IMR-90 (cell line): ENCODE measurements around the gene CCL19. TPM values are rescaled to one million over a fixed set of nuclear protein-coding genes. Genes with fewer than 3 reads are reported as not detected.

Experiments
- ATAC-seq: fragments of 200-7000 bp; cut with Tn5 transposase; 2 replicates; pipeline ENCODE4 v1.9.1; 2020; ENCODE audit warnings: low read depth, mild to moderate bottlenecking, moderate library complexity
- BruUV-seq: library from RNA; stranded (reverse); fragments of 400-500 nt; replicated peaks from 2 replicates; lab custom pipeline; 2021; lab: Mats Ljungman, UMichigan
- CTCF ChIA-PET: fragments of 300-600 bp; formaldehyde crosslinking; extraction: SDS; loops from one replicate; lab custom pipeline; 2021; ENCODE audit warnings: antibody characterized with exemption; lab: Yijun Ruan, JAX
- POLR2A ChIA-PET: fragments of 300-600 bp; sonication (Branson Sonifier 250); formaldehyde crosslinking; loops from one replicate; lab custom pipeline; 2022; ENCODE audit warnings: antibody characterized with exemption; ENCODE audit not compliant: unreplicated experiment; lab: Charles Lee
- DNase-seq: peaks from one replicate; pipeline ENCODE4 v3.0.0; 2013
- H2AFZ ChIP-seq: replicated peaks from 2 replicates; pipeline ENCODE3; 2013; ENCODE audit warnings: low read length, mild to moderate bottlenecking; ENCODE audit not compliant: poor library complexity
- H2AK5ac ChIP-seq: 2 replicates; pipeline ENCODE4 v1.6.1; 2013; ENCODE audit warnings: low read depth, low read length, inconsistent platforms
- H2AK9ac ChIP-seq: replicated peaks from 2 replicates; pipeline ENCODE3; 2013; ENCODE audit warnings: mild to moderate bottlenecking, low read depth, low read length, moderate library complexity; ENCODE audit not compliant: poor library complexity
- H2BK120ac ChIP-seq: 2 replicates; pipeline ENCODE4 v1.6.1; 2013; ENCODE audit warnings: low read depth, low read length, inconsistent platforms
- H2BK15ac ChIP-seq: 3 replicates; pipeline ENCODE4 v1.6.1; 2013; ENCODE audit warnings: low read depth, low read length, inconsistent platforms
- H2BK20ac ChIP-seq: 2 replicates; pipeline ENCODE4 v1.6.1; 2013; ENCODE audit warnings: low read depth, mild to moderate bottlenecking, inconsistent platforms, low read length, moderate library complexity
- H2BK5ac ChIP-seq: 2 replicates; pipeline ENCODE4 v1.6.1; 2013; ENCODE audit warnings: mild to moderate bottlenecking, low read depth, low read length, inconsistent platforms; ENCODE audit not compliant: poor library complexity, severe bottlenecking
- H3K14ac ChIP-seq: replicated peaks from 2 replicates; pipeline ENCODE4 v1.6.1; 2013; ENCODE audit warnings: low read depth, low read length, inconsistent platforms
- H3K18ac ChIP-seq: 2 replicates; pipeline ENCODE4 v1.6.1; 2013; ENCODE audit warnings: low read depth, low read length, control low read depth
- H3K23ac ChIP-seq: 2 replicates; pipeline ENCODE4 v1.6.1; 2013; ENCODE audit warnings: low read depth, low read length, inconsistent platforms
- H3K27ac ChIP-seq: 2 replicates; pipeline ENCODE4 v1.5.1; 2013; ENCODE audit warnings: mild to moderate bottlenecking, control low read depth, low read length; ENCODE audit not compliant: insufficient read depth
- H3K27me3 ChIP-seq: 2 replicates; pipeline ENCODE4 v1.6.1; 2013; ENCODE audit warnings: low read length; ENCODE audit not compliant: control insufficient read depth, insufficient read depth
- H3K36me3 ChIP-seq: 2 replicates; pipeline ENCODE4 v1.6.1; 2013; ENCODE audit warnings: low read length, mixed read lengths; ENCODE audit not compliant: control insufficient read depth, insufficient read depth
- H3K4ac ChIP-seq: 2 replicates; pipeline ENCODE4 v1.6.1; 2013; ENCODE audit warnings: low read depth, low read length, inconsistent platforms
- H3K4me1 ChIP-seq: 2 replicates; pipeline ENCODE4 v1.6.1; 2013; ENCODE audit warnings: low read length, mixed read lengths; ENCODE audit not compliant: control insufficient read depth, insufficient read depth
- H3K4me2 ChIP-seq: 2 replicates; pipeline ENCODE4 v1.6.1; 2013; ENCODE audit warnings: low read depth, mild to moderate bottlenecking, control low read depth, low read length, moderate library complexity
- H3K4me3 ChIP-seq: 2 replicates; pipeline ENCODE4 v1.5.1; 2013; ENCODE audit warnings: low read depth, mild to moderate bottlenecking, control low read depth, low read length, moderate library complexity; ENCODE audit not compliant: insufficient read depth
- H3K56ac ChIP-seq: 2 replicates; pipeline ENCODE4 v1.6.1; 2013; ENCODE audit warnings: low read length, inconsistent platforms; ENCODE audit not compliant: insufficient read depth; ENCODE audit errors: extremely low read depth
- H3K79me1 ChIP-seq, 2 experiments: 2 replicates each; pipeline ENCODE4 v1.6.1; 2013; ENCODE audit warnings: low read length in 2 of 2, inconsistent platforms in 1 of 2, low read depth in 1 of 2
- H3K9ac ChIP-seq: 2 replicates; pipeline ENCODE4 v1.6.1; 2013; ENCODE audit warnings: low read depth, low read length, control low read depth
- H3K9me1 ChIP-seq: 2 replicates; pipeline ENCODE4 v1.6.1; 2013; ENCODE audit warnings: low read length, inconsistent platforms; ENCODE audit not compliant: insufficient read depth
- H3K9me3 ChIP-seq: 2 replicates; pipeline ENCODE4 v1.6.1; 2013; ENCODE audit warnings: low read length; ENCODE audit not compliant: control insufficient read depth, insufficient read depth
- H4K20me1 ChIP-seq: 2 replicates; pipeline ENCODE4 v1.6.1; 2013; ENCODE audit warnings: low read length, inconsistent platforms; ENCODE audit not compliant: insufficient read depth
- H4K5ac ChIP-seq: 2 replicates; pipeline ENCODE4 v1.6.1; 2013; ENCODE audit warnings: mild to moderate bottlenecking, low read depth, low read length, control low read depth
- H4K8ac ChIP-seq, 2 experiments: 2 replicates each; pipeline ENCODE4 v1.6.1; 2013; ENCODE audit warnings: low read depth in 2 of 2, low read length in 2 of 2, control low read depth in 1 of 2, inconsistent platforms in 1 of 2
- H4K91ac ChIP-seq: 2 replicates; pipeline ENCODE4 v1.6.1; 2013; ENCODE audit warnings: low read depth, low read length, inconsistent platforms; ENCODE audit not compliant: insufficient read depth
- BHLHE40 ChIP-seq: fragments of 150-350 bp; IDR thresholded peaks from 2 replicates; pipeline ENCODE4 v1.6.1; 2016; ENCODE audit warnings: mild to moderate bottlenecking, low read depth, low read length
- CTCF ChIP-seq: conservative IDR thresholded peaks from 2 replicates; pipeline ENCODE4 v1.5.1; 2012; ENCODE audit warnings: mild to moderate bottlenecking, low read depth, low read length, improper control_type of control experiment
- ELK1 ChIP-seq: fragments of 150-350 bp; IDR thresholded peaks from 2 replicates; pipeline ENCODE4 v1.6.1; 2016; ENCODE audit warnings: low read depth, mild to moderate bottlenecking, low read length, moderate library complexity, borderline replicate concordance
- MAFK ChIP-seq: IDR thresholded peaks from 2 replicates; pipeline ENCODE4 v1.6.1; 2012; ENCODE audit warnings: low read depth, low read length, improper control_type of control experiment
- RCOR1 ChIP-seq: IDR thresholded peaks from 2 replicates; pipeline ENCODE4 v1.6.1; 2012; ENCODE audit warnings: mild to moderate bottlenecking, low read length, improper control_type of control experiment; ENCODE audit not compliant: insufficient replicate concordance
- USF2 ChIP-seq: fragments of 150-350 bp; IDR thresholded peaks from 2 replicates; pipeline ENCODE4 v1.6.1; 2017; ENCODE audit warnings: mild to moderate bottlenecking, antibody characterized with exemption, low read length, low read depth
- WGBS, 2 experiments: methylation state at CpG; one replicate each; pipeline versions ENCODE4 v1.1.5 to v1.1.7; 2013; ENCODE audit warnings: missing lambda C conversion rate in 2 of 2; ENCODE audit not compliant: insufficient read length in 1 of 2; ENCODE audit errors: extremely low coverage in 2 of 2; 5-methylcytosine and 5-hydroxymethylcytosine counted together
- dilution Hi-C: fragments of 300-500 bp; cut with HindIII; formaldehyde crosslinking; loops from one replicate; pipeline ENCODE4 v1.14.3; 2018; ENCODE audit warnings: low sequenced_read_pairs; ENCODE audit not compliant: unreplicated experiment
- in situ Hi-C: fragments of 300-500 bp; cut with MboI; formaldehyde crosslinking; loops from 3 replicates; pipeline ENCODE4 v1.14.3; 2019; ENCODE audit warnings: low sequenced_read_pairs, inconsistent platforms, mixed read lengths
- intact Hi-C: fragments of 100-400 bp; cut with micrococcal nuclease; formaldehyde crosslinking; loops from 2 replicates; pipeline ENCODE4 v1.10.0; 2022
- polyA plus RNA-seq, 3 experiments: library from polyadenylated mRNA; depleted of rRNA; stranded (reverse); fragments of >200 nt; gene quantifications; 2 replicates each; pipeline ENCODE4 v1.2.3, GENCODE V29; 2012; ENCODE audit warnings: low replicate concordance in 1 of 3
- total RNA-seq: library from RNA; depleted of rRNA; stranded (reverse); fragments of >200 nt; gene quantifications from 2 replicates; pipeline ENCODE4 v1.2.3, GENCODE V29; 2012

Gene CCL19
- total and polyA plus RNA-seq, 2 of the 4 experiments (the other 2 are of a cell fraction) = not detected

- no peak overlapping the region for H3K23ac ChIP-seq
- H3K27ac ChIP-seq = no peak overlapping the region
- H3K18ac ChIP-seq = no peak overlapping the region
- no peak overlapping the region for H2AFZ ChIP-seq
- intact Hi-C loops = no loop called here
- H4K5ac ChIP-seq = no peak overlapping the region
- ChIA-PET POLR2A (no interaction called here), CTCF (interaction anchor here (1.4 kb wide), 1 partner anchor 18 kb away, joined by 5 read pairs; no protein-coding TSS in a partner anchor)
- no peaks in the 10 kb centered on the region; the same call in 1 of the 2 replicates for H4K20me1 ChIP-seq
- H4K91ac ChIP-seq = no peak overlapping the region
- no peaks in the 10 kb centered on the region for H3K9me3 ChIP-seq
- no peak overlapping the region for H3K4me2 ChIP-seq
- in situ Hi-C loops = no loop called here
- ATAC-seq (no peak), DNase-seq (no peak)
- H3K14ac ChIP-seq = no peak overlapping the region
- no peak overlapping the region for H4K8ac ChIP-seq
- BruUV-seq = no TSS peak
- H3K56ac ChIP-seq = no peak overlapping the region
- H2BK5ac ChIP-seq = no peak overlapping the region
- TF ChIP-seq RCOR1 (no peak), USF2 (no peak), CTCF (no peak), MAFK (no peak), BHLHE40 (no peak), ELK1 (no peak)
- dilution Hi-C loops = no loop called here
- H2BK15ac ChIP-seq = no peak overlapping the region
- H3K4me1 ChIP-seq = no peaks in the 10 kb centered on the region; the same call in 1 of the 2 replicates
- no peaks in the 10 kb centered on the region; a peak in 1 of 4 replicates for H3K79me1 ChIP-seq
- no peak overlapping the region for H3K4me3 ChIP-seq
- H3K27me3 ChIP-seq = no peaks in the 10 kb centered on the region
- no peak overlapping the region for H2AK5ac ChIP-seq
- no peak overlapping the region for H2BK120ac ChIP-seq
- no peak overlapping the region for H3K9ac ChIP-seq
- peaks cover 7% of the 10 kb centered on the region; the same call in 1 of the 2 replicates for H3K9me1 ChIP-seq
- WGBS, 2 experiments = no CpG with 5 or more reads among the region's 4 CpGs
- H2BK20ac ChIP-seq = no peak overlapping the region
- peaks cover 2% of the 10 kb centered on the region; the same call in 1 of the 2 replicates for H3K36me3 ChIP-seq
- H2AK9ac ChIP-seq = no peak overlapping the region
- no peak overlapping the region for H3K4ac ChIP-seq
Measured at GRCh38 chr9:34684816-34685215, 6.3 kb downstream of the CCL19 start.
